Peyer's patch (tissue), 4 donors: ENCODE results near the gene RMRP.
A peak's percentile ranks its signal among the peaks of the same experiment; 100 is the strongest.

Source experiments
- CTCF ChIP-seq, 6 experiments: fragments of 450-650 bp in 4 of 6; fragments of 200-600 bp in 2 of 6; sonication (generic) in 1 of 6; IDR thresholded peaks; one replicate each; pipeline ENCODE4 v1.5.1; 2017 to 2019; ENCODE audit warnings: antibody characterized with exemption in 6 of 6, mild to moderate bottlenecking in 3 of 6, moderate library complexity in 1 of 6
- POLR2A ChIP-seq, 2 donors: fragments of 450-650 bp; IDR thresholded peaks; one replicate each; pipeline ENCODE4 v1.5.1; 2017; ENCODE audit warnings: antibody characterized with exemption in 2 of 2, mild to moderate bottlenecking in 2 of 2, moderate library complexity in 2 of 2

GRCh38 chr9:35696520-35697215 lies 38.8 kb upstream of the RMRP start:
- peak; percentile 73 to 89 (median 78) for TF ChIP-seq CTCF (IDR thresholded peaks at IDR 0.05)
- no peak for TF ChIP-seq POLR2A (IDR thresholded peaks at IDR 0.05)
